ENCODE measurements around the gene MIX23.

Gene MIX23

GRCh38 chr3:122415762-122416654 is 33.0 kb upstream of the MIX23 start, which contains the start of gene WDR5B (continued):
- no peak for TF ChIP-seq ZNF776 (tag by site-specific recombination; IDR thresholded peaks at IDR 0.05; ENCODE audit: borderline replicate concordance)
- TF ChIP-seq PRDM4 (tag by site-specific recombination; IDR thresholded peaks at IDR 0.05) = no peak
- TF ChIP-seq ZNF18 (tag by site-specific recombination; IDR thresholded peaks at IDR 0.05) = no peak
- no peak for TF ChIP-seq ZBTB20 (tag by site-specific recombination; IDR thresholded peaks at IDR 0.05)
- TF ChIP-seq ZSCAN23 (tag by site-specific recombination; IDR thresholded peaks at IDR 0.05) = no peak
- 0 out of 2 replicates have a peak, but pooled peaks have one; percentile 31 for TF ChIP-seq ZNF24 (tag by site-specific recombination; IDR thresholded peaks at IDR 0.05)
- no peak for TF ChIP-seq ZBTB21 (tag by site-specific recombination; IDR thresholded peaks at IDR 0.05)
- TF ChIP-seq KLF1 (tag by site-specific recombination; IDR thresholded peaks at IDR 0.05) = peak; percentile 12; the same call in 1 of the 2 replicates
- no peak for TF ChIP-seq SALL2 (tag by site-specific recombination; IDR thresholded peaks at IDR 0.05; ENCODE audit: borderline replicate concordance)
- TF ChIP-seq ZNF426 (tag by site-specific recombination; IDR thresholded peaks at IDR 0.05) = no peak
- peak; percentile 65 for TF ChIP-seq ZNF518A (tag by site-specific recombination; conservative IDR thresholded peaks at IDR 0.05; ENCODE audit: low read depth)
- no peak for TF ChIP-seq ZNF704 (tag by site-specific recombination; IDR thresholded peaks at IDR 0.05)
- TF ChIP-seq ZNF658 (tag by site-specific recombination; IDR thresholded peaks at IDR 0.05) = no peak
- no peak for TF ChIP-seq ZNF354C (tag by site-specific recombination; IDR thresholded peaks at IDR 0.05; ENCODE audit: borderline replicate concordance, low read depth)
- 0 out of 2 replicates have a peak, but pooled peaks have one; percentile 19 for TF ChIP-seq OSR2 (tag by site-specific recombination; IDR thresholded peaks at IDR 0.05)
- TF ChIP-seq ZNF19 (tag by site-specific recombination; IDR thresholded peaks at IDR 0.05; ENCODE audit: low read depth) = no peak
- no peak for TF ChIP-seq ZNF169 (tag by site-specific recombination; IDR thresholded peaks at IDR 0.05)
- TF ChIP-seq MZF1 (tag by site-specific recombination; IDR thresholded peaks at IDR 0.05; ENCODE audit: borderline replicate concordance) = no peak
- no peak for TF ChIP-seq ZNF473 (tag by site-specific recombination; IDR thresholded peaks at IDR 0.05)
- no peak for TF ChIP-seq ZNF366 (tag by site-specific recombination; conservative IDR thresholded peaks at IDR 0.05)
- no peak for TF ChIP-seq ZBTB7A (tag by site-specific recombination; IDR thresholded peaks at IDR 0.05; ENCODE audit: low read depth)
- TF ChIP-seq ZNF521 (tag by site-specific recombination; IDR thresholded peaks at IDR 0.05) = no peak
- no peak for TF ChIP-seq ZNF529 (tag by site-specific recombination; IDR thresholded peaks at IDR 0.05; ENCODE audit: insufficient replicate concordance)
- TF ChIP-seq ZBTB8A (tag by site-specific recombination; IDR thresholded peaks at IDR 0.05) = no peak
- no peak for TF ChIP-seq ZNF398 (tag by site-specific recombination; IDR thresholded peaks at IDR 0.05)
- peak; percentile 56; the same call in 1 of the 2 replicates for TF ChIP-seq ZNF561 (tag by site-specific recombination; IDR thresholded peaks at IDR 0.05; ENCODE audit: borderline replicate concordance)
- no peak for TF ChIP-seq ZNF585B (tag by site-specific recombination; IDR thresholded peaks at IDR 0.05)
- peak; percentile 78 for TF ChIP-seq ZNF600 (tag by site-specific recombination; IDR thresholded peaks at IDR 0.05)
